GM18507 (cell line): Measurements from ENCODE around the gene C13orf42.

ENCODE experiments used
- DNase-seq: peaks from one replicate; pipeline ENCODE4 v3.0.0; 2011; ENCODE audit warnings: low read depth; ENCODE audit not compliant: insufficient read length; ENCODE audit errors: extremely low spot score
- FAIRE-seq: peaks from 2 replicates; lab custom pipeline; 2011; peaks lifted over from hg19 to GRCh38; lab: Jason Lieb, UNC

C13orf42 gene

GRCh38 chr13:51111174-51111573 is at the start of gene C13orf42:
Gene C13orf42 (minus strand): TSS chr13:51111274. CDS start chr13:51111209, 65 bp downstream.
- DNase-seq (no peak), FAIRE-seq (no peak)

GRCh38 chr13:51158880-51159518 is 47.9 kb upstream of the C13orf42 start:
- no peak for DNase-seq
- no peak for FAIRE-seq

- FAIRE-seq, result no peak
- no peak for DNase-seq
Measured at GRCh38 chr13:51158365-51158764, 47.3 kb upstream of the C13orf42 start.

GRCh38 chr13:51156648-51157047 is 45.6 kb upstream of the C13orf42 start:
- FAIRE-seq (peak; percentile 21), DNase-seq (no peak)

GRCh38 chr13:51155776-51156515 is 44.9 kb upstream of the C13orf42 start:
- FAIRE-seq (no peak), DNase-seq (no peak)

GRCh38 chr13:51155161-51155560 is 44.1 kb upstream of the C13orf42 start:
- FAIRE-seq (no peak), DNase-seq (no peak)

- DNase-seq (no peak), FAIRE-seq (no peak)
Measured at GRCh38 chr13:51154029-51154555, 43.0 kb upstream of the C13orf42 start.

GRCh38 chr13:51153527-51153926 is 42.5 kb upstream of the C13orf42 start:
- DNase-seq, result no peak
- no peak for FAIRE-seq

- DNase-seq (no peak), FAIRE-seq (no peak)
Measured at GRCh38 chr13:51152701-51153100, 41.6 kb upstream of the C13orf42 start.

GRCh38 chr13:51151463-51151862 is 40.4 kb upstream of the C13orf42 start:
- FAIRE-seq (no peak), DNase-seq (no peak)

- DNase-seq (no peak), FAIRE-seq (no peak)
Measured at GRCh38 chr13:51148952-51149573, 38.0 kb upstream of the C13orf42 start.

GRCh38 chr13:51148223-51148951 is 37.3 kb upstream of the C13orf42 start:
- DNase-seq (no peak), FAIRE-seq (no peak)

GRCh38 chr13:51147732-51148131 is 36.7 kb upstream of the C13orf42 start:
- DNase-seq, result no peak
- FAIRE-seq, result no peak

- DNase-seq (no peak), FAIRE-seq (no peak)
Measured at GRCh38 chr13:51146667-51147066, 35.6 kb upstream of the C13orf42 start.

- FAIRE-seq, result no peak
- DNase-seq, result no peak
Measured at GRCh38 chr13:51137250-51137649, 26.2 kb upstream of the C13orf42 start.

- no peak for FAIRE-seq
- no peak for DNase-seq
Measured at GRCh38 chr13:51136276-51136980, 25.4 kb upstream of the C13orf42 start.

GRCh38 chr13:51134763-51135365 is 23.8 kb upstream of the C13orf42 start:
- DNase-seq (no peak), FAIRE-seq (no peak)

GRCh38 chr13:51130348-51130747 is 19.3 kb upstream of the C13orf42 start:
- DNase-seq (no peak), FAIRE-seq (no peak)
